Stimulated activated CD4-positive, alpha-beta T cell treated with anti-CD3 and anti-CD28 coated beads, Interleukin-2, amount 100 ng/mL, for 4 hours (primary cell): Measurements from ENCODE around the gene AREG.

Experiments
- DNase-seq: peaks from one replicate; pipeline ENCODE4 v3.0.0-alpha.2; 2020; ENCODE audit warnings: low read depth

The AREG gene

GRCh38 chr4:74433043-74433442, 11.9 kb upstream of the AREG start:
- DNase-seq, result no peak

- DNase-seq, result no peak
Measured at GRCh38 chr4:74433541-74434172, 11.3 kb upstream of the AREG start.

- no peak for DNase-seq
Measured at GRCh38 chr4:74435296-74435695, 9.6 kb upstream of the AREG start.

- no peak for DNase-seq
Measured at GRCh38 chr4:74437866-74438265, 7.1 kb upstream of the AREG start.

GRCh38 chr4:74438661-74439060, 6.3 kb upstream of the AREG start:
- DNase-seq, result no peak

- no peak for DNase-seq
Measured at GRCh38 chr4:74439952-74440351, 5.0 kb upstream of the AREG start.

GRCh38 chr4:74440356-74440755, 4.6 kb upstream of the AREG start:
- no peak for DNase-seq

- DNase-seq, result no peak
Measured at GRCh38 chr4:74441744-74442143, 3.2 kb upstream of the AREG start.

GRCh38 chr4:74446193-74446868, 1.4 kb downstream of the AREG start:
- DNase-seq, result no peak

- no peak for DNase-seq
Measured at GRCh38 chr4:74446896-74447295, 2.0 kb downstream of the AREG start.

GRCh38 chr4:74447636-74448233, 2.8 kb downstream of the AREG start:
- DNase-seq, result no peak

GRCh38 chr4:74449571-74450297, 4.8 kb downstream of the AREG start:
- no peak for DNase-seq

GRCh38 chr4:74450298-74450683, 5.4 kb downstream of the AREG start:
- DNase-seq, result no peak

- DNase-seq, result no peak
Measured at GRCh38 chr4:74451214-74451661, 6.3 kb downstream of the AREG start.

- no peak for DNase-seq
Measured at GRCh38 chr4:74453037-74453635, 8.2 kb downstream of the AREG start.

GRCh38 chr4:74453829-74454742, 9.2 kb downstream of the AREG start:
- DNase-seq, result no peak

GRCh38 chr4:74455361-74456055, 10.6 kb downstream of the AREG start:
- DNase-seq, result no peak

GRCh38 chr4:74456056-74456744, 11.3 kb downstream of the AREG start:
- DNase-seq, result no peak

- no peak for DNase-seq
Measured at GRCh38 chr4:74456849-74457395, 12.0 kb downstream of the AREG start.

- DNase-seq, result no peak
Measured at GRCh38 chr4:74460833-74461232, 15.9 kb downstream of the AREG start.
